Measurements from ENCODE around the gene RBM15.

The RBM15 gene

DNA sequence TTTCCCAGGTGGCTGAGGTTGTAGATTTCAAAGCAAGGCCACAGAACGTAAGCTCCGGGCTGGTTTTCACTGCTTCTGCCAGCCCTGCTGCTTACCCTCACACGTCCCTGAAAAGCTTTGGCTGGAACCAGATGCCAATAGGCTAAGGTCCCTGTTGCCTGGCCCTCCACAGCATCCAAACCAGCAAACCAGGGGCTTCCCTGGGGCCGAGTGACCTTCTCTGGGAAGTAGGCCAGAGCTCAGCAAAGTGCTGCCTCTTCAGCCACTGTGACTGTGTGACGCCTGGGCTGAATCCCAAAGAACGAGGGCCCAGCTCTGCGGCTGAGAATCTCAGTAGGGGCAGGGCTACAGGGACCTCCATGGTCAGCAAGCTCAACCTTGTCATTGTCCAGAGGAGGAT, 28.9 kb upstream of the RBM15 start:
- TF ChIP-seq ZFX (IDR thresholded peaks at IDR 0.05; ENCODE audit: borderline replicate concordance) = no peak
- TF ChIP-seq, protein P1, sequence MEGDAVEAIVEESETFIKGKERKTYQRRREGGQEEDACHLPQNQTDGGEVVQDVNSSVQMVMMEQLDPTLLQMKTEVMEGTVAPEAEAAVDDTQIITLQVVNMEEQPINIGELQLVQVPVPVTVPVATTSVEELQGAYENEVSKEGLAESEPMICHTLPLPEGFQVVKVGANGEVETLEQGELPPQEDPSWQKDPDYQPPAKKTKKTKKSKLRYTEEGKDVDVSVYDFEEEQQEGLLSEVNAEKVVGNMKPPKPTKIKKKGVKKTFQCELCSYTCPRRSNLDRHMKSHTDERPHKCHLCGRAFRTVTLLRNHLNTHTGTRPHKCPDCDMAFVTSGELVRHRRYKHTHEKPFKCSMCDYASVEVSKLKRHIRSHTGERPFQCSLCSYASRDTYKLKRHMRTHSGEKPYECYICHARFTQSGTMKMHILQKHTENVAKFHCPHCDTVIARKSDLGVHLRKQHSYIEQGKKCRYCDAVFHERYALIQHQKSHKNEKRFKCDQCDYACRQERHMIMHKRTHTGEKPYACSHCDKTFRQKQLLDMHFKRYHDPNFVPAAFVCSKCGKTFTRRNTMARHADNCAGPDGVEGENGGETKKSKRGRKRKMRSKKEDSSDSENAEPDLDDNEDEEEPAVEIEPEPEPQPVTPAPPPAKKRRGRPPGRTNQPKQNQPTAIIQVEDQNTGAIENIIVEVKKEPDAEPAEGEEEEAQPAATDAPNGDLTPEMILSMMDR (IDR thresholded peaks at IDR 0.05) = no peak
- H3K27ac ChIP-seq = no peak overlapping the region

DNA sequence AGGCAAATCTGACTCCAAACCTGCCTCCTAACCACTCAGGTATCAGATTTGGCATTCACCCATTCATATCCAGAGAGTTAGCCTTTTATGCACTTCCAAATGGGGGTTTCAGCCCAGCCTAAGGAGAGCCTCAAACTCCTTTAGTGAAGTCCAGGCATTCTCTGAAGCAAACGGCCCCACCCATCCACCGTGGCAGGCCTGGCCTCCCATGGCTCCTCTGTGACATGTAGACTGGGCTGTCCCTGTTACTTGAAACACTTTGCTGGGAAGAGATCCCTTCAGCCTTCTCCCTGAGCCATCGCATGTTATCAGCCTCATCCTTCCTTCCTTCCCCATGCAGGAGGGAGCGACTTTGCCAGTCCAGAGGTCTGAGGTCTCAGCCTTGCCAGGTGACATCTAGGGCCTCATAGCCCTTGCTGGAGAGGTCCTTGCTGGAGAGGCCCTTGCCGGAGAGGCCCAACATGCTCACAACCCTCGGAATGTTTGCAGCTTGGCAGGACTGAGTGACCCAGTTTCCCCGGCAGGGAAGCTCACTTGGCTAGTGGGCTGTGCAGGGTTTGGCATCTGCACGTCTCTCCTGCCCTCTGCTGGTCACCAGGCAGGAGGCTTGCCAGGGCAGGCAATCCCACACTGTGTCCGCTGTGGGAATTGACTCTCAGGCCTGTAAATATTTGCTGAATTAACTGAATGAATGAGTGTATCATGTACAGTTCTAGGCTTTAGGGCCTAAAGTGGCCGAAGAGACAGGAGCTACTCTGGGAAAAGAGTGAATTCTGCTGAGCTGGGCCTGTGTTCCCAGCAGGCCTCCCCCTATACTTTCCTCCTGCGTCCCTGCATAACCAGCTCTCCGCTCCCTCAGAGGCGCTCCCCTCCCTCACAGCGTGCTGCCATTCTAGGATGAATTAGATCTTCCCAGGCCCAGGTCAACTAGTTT, 26.7 kb upstream of the RBM15 start:
- H3K27ac ChIP-seq = no peak overlapping the region
- TF ChIP-seq, protein P1 (IDR thresholded peaks at IDR 0.05) = peak; percentile 90
- no peak for TF ChIP-seq ZFX (IDR thresholded peaks at IDR 0.05; ENCODE audit: borderline replicate concordance)

DNA sequence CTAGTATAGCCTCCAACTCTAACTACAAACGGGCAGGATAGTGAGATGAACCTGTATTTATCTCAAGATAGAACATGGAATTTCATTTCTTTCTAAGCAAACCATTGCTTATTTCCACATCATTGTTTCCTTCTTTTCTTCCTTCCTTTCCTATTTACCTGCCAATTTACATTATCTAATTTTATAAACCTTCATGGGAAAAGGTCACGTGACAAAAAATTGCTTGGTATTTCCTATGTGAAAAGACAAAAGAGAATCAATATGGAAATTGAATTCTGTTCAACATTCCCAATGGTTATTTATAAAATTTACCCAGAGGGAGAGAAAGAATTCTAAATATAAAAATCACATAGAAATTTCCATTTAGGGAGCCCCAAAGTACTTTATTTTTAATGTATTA, 22.4 kb upstream of the RBM15 start:
- no peak overlapping the region for H3K27ac ChIP-seq
- TF ChIP-seq ZFX (IDR thresholded peaks at IDR 0.05; ENCODE audit: borderline replicate concordance) = no peak
- TF ChIP-seq, protein P1 (IDR thresholded peaks at IDR 0.05) = no peak

DNA sequence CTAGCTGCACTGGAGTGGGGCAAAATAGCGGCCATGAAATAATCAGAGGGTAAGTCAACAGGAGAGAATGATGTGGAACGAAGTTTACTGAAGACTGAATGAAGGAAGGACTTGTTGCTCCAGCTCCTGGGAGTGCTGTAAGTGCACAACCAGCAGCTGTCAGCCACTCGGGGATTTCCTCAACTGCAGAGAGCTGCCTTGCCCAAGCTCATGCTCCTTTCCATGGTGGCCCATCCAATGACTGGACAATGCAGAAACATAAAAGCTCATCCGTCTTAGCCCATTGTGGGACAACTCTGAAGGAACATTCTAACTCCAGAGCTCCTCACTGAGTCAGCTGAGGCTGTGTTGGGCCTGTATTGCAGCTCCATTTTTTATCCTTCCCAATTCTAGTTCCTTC, 21.1 kb upstream of the RBM15 start:
- no peak for TF ChIP-seq ZFX (IDR thresholded peaks at IDR 0.05; ENCODE audit: borderline replicate concordance)
- TF ChIP-seq, protein P1 (IDR thresholded peaks at IDR 0.05) = no peak
- no peak overlapping the region for H3K27ac ChIP-seq

DNA sequence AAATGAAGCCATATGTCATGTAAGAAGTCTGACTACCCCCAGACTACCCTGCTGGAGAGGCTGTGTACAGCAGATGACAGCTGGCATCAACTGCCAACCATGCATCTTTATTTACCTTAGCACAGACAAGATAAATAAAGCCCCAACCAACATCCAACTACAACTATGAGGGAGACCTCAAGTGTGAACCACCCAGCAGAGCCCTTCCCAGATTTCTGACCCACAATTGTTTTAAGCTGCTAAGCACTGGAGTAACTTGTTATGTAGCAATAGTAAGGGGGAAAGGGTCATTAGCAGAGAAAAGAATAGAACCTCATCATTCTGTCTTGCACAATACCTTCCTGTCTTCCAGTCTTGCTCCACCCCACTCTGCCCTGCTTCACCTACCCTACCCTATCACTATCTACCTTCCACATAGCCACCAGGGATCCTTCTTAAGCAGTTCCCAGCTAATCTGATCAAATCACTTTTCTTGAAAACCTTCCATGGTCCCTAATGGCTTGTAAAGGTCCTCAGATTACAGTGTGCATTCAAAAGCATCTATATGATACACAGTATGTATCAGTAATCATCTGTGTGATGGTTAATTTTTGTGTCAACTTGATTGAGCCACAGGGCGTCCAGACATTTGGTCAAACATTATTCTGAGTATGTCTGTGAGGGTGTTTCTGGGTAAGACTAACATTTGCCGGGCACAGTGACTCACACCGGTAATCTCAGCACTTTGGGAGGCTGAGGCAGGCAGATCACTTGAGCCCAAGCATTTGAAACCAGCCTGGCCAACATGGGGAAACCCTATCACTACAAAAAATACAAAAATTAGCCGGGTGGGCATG, 19.6 kb upstream of the RBM15 start:
- TF ChIP-seq, protein P1 (IDR thresholded peaks at IDR 0.05) = no peak
- no peak for TF ChIP-seq ZFX (IDR thresholded peaks at IDR 0.05; ENCODE audit: borderline replicate concordance)
- H3K27ac ChIP-seq = no peak overlapping the region

DNA sequence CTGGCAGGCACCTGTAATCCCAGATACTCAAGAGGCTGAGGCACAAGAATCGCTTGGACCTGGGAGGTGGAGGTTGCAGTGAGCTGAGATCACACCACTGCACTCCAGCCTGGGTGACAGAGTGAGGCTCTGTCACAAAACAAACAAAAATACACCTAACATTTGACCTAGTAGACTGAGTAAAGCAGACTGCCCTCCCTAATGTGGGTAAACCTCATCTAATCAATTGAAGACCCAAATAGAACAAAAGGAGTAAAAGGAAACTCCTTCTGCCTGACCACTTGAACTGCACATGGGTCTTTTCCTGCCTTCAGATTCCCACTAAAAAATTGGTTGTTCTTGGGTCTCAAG, 19.0 kb upstream of the RBM15 start:
- TF ChIP-seq, protein P1 (IDR thresholded peaks at IDR 0.05) = no peak
- no peak for TF ChIP-seq ZFX (IDR thresholded peaks at IDR 0.05; ENCODE audit: borderline replicate concordance)
- H3K27ac ChIP-seq = no peak overlapping the region

DNA sequence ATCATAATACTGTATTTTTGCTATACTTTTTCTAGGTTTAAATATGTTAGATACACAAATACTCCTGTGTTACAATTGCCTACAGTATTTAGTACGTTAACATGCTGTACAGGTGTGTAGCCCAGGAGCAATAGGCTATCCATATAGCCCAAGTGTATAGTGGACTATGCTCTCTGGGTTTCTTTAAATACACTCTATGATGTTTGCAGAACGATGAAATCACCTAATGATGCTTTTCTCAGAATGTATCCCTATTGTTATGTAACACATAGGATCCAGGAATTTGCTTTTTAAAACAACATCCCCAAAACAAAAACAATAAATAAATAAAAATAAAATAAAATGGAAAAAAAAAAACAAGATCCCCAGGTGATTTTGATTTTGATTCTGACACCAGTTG, 18.1 kb upstream of the RBM15 start:
- no peak overlapping the region for H3K27ac ChIP-seq
- no peak for TF ChIP-seq ZFX (IDR thresholded peaks at IDR 0.05; ENCODE audit: borderline replicate concordance)
- TF ChIP-seq, protein P1 (IDR thresholded peaks at IDR 0.05) = no peak
